ENCODE measurements around the gene NUP35.

The NUP35 gene

DNA sequence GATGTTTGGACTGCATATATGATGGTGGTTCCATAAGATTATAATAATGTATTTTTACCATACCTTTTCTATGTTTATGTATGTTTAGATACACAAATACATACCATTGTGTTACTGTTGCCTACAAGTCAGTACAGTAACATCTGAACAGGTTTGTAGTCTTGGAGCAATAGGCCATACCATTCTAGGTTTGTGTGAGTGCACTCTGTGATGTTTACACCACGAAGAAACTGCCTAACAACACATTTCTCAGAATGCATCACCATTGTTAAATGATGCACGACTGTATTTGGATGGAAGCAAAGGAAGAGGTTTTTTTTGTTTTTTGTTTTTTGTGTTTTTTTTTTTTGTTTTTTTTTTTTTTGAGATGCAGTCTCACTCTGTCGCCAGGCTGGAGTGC, 36.2 kb upstream of the NUP35 start:
- TF ChIP-seq, protein P1, sequence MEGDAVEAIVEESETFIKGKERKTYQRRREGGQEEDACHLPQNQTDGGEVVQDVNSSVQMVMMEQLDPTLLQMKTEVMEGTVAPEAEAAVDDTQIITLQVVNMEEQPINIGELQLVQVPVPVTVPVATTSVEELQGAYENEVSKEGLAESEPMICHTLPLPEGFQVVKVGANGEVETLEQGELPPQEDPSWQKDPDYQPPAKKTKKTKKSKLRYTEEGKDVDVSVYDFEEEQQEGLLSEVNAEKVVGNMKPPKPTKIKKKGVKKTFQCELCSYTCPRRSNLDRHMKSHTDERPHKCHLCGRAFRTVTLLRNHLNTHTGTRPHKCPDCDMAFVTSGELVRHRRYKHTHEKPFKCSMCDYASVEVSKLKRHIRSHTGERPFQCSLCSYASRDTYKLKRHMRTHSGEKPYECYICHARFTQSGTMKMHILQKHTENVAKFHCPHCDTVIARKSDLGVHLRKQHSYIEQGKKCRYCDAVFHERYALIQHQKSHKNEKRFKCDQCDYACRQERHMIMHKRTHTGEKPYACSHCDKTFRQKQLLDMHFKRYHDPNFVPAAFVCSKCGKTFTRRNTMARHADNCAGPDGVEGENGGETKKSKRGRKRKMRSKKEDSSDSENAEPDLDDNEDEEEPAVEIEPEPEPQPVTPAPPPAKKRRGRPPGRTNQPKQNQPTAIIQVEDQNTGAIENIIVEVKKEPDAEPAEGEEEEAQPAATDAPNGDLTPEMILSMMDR (IDR thresholded peaks at IDR 0.05; ENCODE audit: low read depth, low read length, missing control alignments): no peak
- in situ Hi-C loops (cut with HindIII; ENCODE audit: low sequenced_read_pairs): no loop called here
- no peak for DNase-seq (ENCODE audit: low read depth)
- H3K4me3 ChIP-seq (ENCODE audit: low read depth, low read length): no peak overlapping the region

DNA sequence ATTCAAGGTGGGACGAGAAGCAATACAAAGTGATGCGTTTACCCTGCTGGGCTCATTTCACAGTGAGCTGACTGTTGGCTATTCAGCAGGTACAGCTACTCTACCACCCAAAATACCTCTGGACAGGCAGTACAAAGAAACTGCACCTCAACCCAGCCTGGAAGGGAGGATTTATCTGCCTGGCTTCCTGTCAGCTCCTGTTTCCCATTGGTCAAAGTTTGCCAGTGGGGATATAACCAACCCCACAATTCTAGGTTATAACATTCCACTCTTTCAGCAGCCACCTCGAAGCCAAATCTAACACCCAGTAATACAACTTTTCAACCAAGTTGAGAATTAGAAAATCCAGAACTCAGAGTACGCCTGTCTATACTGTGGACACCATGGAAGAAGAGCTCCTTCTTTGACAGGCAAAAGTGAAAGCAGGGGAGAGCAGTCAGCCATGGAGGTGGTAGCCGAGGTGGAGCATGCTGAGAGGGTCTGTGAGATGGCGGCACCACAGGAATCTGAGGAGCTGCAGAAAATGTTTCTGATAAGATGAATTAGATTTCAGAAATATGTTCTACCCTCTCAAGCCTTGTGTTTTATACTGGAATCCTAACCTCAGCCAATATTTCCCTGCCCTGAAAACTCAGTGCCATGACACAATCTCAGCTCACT, 34.9 kb upstream of the NUP35 start:
- H3K4me3 ChIP-seq (ENCODE audit: low read depth, low read length): no peak overlapping the region

DNA sequence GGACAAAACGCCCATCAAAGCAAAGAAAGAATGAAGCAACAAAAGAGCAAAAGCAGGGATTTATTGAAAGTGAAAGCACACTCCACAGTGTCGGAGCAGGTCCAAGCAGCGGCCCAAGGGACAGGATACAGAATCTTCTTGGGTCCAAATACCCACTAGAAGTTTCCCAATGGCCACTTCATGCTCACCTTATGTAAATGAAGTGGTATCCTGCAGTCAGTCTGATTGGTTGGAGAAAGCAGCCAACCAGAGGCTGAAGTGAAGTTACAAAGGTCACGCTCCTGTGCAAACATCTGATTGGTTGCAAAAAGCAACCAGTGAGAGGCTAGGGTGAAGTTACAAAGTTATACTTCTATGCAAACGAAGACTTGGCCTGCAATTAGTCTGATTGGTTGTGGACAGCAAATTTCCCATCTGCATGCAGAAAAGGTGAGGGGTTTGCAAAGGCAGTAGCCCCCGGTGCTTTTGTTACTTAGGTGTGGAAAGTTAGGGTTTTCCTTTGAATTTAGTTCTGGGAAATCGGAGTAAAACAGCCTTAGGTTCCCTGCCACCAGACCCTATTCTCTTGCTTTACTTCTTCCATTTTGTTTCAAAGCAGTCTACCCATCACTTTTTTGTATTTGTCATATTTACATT, 32.8 kb upstream of the NUP35 start:
- in situ Hi-C loops (cut with HindIII; ENCODE audit: low sequenced_read_pairs): no loop called here
- no peak for DNase-seq (ENCODE audit: low read depth)
- TF ChIP-seq, protein P1 (IDR thresholded peaks at IDR 0.05; ENCODE audit: low read depth, low read length, missing control alignments): no peak
- no peak overlapping the region for H3K4me3 ChIP-seq (ENCODE audit: low read depth, low read length)

More for the DNA sequence above, 34.9 kb upstream of the NUP35 start:
- TF ChIP-seq, protein P1 (IDR thresholded peaks at IDR 0.05; ENCODE audit: low read depth, low read length, missing control alignments): no peak
- no peak for DNase-seq (ENCODE audit: low read depth)
- in situ Hi-C loops (cut with HindIII; ENCODE audit: low sequenced_read_pairs): no loop called here

DNA sequence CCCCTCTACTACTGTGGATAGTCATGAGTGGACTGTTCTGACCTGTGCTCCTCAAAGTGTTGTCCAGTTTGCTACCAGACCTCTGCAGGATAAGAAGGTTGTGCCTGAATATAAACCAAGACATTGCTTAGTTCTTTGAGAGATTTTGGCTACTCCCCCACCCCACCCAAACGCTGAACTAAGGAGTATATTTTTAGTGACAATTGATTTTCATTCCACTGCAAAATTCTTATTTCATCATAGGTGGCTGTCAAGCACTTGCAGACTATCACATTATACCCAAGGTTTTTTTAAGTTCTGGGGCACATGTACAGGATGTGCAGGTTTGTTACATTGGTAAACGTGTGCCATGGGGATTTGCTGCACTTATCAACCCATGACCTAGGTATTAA, 32.3 kb upstream of the NUP35 start:
- in situ Hi-C loops (cut with HindIII; ENCODE audit: low sequenced_read_pairs): no loop called here
- H3K4me3 ChIP-seq (ENCODE audit: low read depth, low read length): no peak overlapping the region
- TF ChIP-seq, protein P1 (IDR thresholded peaks at IDR 0.05; ENCODE audit: low read depth, low read length, missing control alignments): no peak
- DNase-seq (ENCODE audit: low read depth): no peak

DNA sequence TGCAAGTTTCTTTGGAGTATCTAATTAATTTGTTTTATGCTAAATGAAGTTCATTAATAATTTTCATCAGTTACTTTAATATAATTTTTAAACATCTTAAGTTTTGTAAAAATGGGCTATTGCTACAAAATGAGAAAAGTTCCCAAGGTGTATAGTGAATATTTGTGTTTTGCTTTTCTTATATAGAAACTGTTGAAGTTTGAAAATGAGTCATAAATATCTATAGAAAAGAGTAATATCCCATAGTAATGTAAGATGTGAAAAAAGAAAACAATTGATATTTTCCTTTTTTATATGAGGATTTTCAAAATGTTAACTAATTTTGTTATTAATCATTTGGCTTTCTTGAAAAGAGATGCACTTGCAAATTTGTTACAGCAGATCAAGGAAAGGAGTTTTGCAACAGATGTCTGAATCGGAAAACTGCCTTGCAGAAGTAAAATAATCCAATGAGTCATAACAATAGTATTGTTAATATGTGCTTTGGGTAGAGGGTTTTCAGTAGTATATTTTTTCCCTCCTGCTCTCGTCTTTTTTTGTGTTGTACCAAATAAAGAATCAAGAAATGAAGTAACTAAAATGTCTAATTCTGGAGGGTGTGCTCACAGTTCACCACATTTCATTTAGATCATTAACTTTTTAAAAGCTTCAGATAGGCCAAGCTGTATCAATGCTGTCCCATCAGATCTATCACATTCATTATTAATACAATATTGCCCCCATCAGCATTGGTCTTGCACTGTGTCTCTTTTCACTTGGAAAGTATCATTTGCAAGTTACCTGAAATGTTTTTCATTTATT, 30.2 kb upstream of the NUP35 start:
- TF ChIP-seq, protein P1 (IDR thresholded peaks at IDR 0.05; ENCODE audit: low read depth, low read length, missing control alignments): no peak
- no peak for DNase-seq (ENCODE audit: low read depth)
- in situ Hi-C loops (cut with HindIII; ENCODE audit: low sequenced_read_pairs): no loop called here
- no peak overlapping the region for H3K4me3 ChIP-seq (ENCODE audit: low read depth, low read length)

DNA sequence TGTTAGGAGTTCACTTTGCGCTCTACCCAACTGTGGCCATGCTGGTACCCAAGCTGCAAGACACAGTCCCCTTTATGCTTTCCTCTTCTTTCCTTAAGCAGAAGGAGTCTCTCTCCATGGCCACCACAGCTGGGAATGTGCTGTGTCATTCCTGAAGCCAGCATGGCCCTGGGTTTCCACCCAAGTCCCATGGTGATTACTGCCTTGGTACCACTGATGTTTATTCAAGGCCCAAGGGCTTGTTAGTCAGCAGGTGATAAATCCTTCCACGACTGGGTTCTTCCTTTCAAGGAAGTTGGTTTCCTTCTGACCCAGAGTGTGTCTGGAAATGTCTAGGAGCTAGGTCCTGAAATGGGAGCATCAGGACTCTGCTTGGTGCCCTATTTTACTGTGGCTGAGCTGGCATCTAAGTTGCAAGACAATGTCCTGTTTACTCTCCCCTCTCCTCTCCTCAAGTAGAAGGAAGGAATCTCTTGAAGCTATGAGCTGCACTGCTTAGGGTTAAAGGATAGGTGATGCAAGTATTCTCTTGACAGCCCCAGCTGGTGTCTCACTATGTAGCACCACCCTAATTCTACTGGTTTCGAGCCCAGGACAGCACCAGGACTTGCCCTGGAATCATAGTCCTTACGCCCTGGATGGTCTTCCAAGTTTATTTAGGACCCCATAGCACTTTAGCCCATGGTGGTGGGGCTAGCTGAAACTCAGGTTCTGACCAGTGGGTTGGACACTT, 18.7 kb upstream of the NUP35 start:
- TF ChIP-seq, protein P1 (IDR thresholded peaks at IDR 0.05; ENCODE audit: low read depth, low read length, missing control alignments): no peak
- H3K4me3 ChIP-seq (ENCODE audit: low read depth, low read length): no peak overlapping the region
- DNase-seq (ENCODE audit: low read depth): no peak
- in situ Hi-C loops (cut with HindIII; ENCODE audit: low sequenced_read_pairs): no loop called here
